ENCODE measurements around the gene NEIL1. TPM values are rescaled to one million over a fixed set of nuclear protein-coding genes. Genes with fewer than 3 reads are reported as not detected.

NEIL1 gene
- total and polyA plus RNA-seq, 2 donors (not counting 3 experiments of a cell fraction or from before 2014, with no cell fraction given): 29.5 TPM

DNA sequence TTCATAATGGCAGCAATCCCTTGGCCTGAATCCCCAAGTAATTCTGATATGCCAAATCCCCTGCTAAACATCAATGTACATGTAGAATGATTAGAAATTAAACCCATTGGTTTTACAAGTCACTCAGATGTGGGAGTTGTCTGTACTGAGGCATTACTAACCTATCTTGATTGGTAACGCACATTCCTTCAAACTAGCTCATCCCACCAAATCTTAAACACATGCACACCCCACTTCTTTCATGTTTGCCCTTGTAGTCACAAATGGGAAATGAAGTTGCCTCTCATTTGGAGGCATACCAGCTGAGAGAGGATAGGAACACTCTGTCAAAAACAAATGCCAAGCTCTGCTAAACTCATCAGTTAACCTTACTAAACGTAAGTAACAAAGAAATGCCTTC is 50.7 kb downstream of the NEIL1 start:
- Histone ChIP-seq H3K9ac (replicated peaks; ENCODE audit: extremely low read depth, insufficient read depth, low read length) (no peak overlapping the region), H3K36me3 (ENCODE audit: control insufficient read depth in 2 of 2, extremely low read depth in 1 of 2, insufficient read depth in 2 of 2, low read length in 2 of 2) (peaks cover 19 to 21% of the 10 kb centered on the region in 2 experiments), H3K79me2 (ENCODE audit: control insufficient read depth, insufficient read depth, low read length) (no peaks in the 10 kb centered on the region), H3K4me2 (ENCODE audit: insufficient read depth, low read length) (no peak overlapping the region), H3K4me1 (ENCODE audit: control insufficient read depth, extremely low read depth, insufficient read depth, low read length) (no peaks in the 10 kb centered on the region), H3K27me3 (ENCODE audit: control insufficient read depth in 2 of 2, insufficient read depth in 2 of 2, low read length in 2 of 2) (no peaks in the 10 kb centered on the region), H4K20me1 (replicated peaks; ENCODE audit: control insufficient read depth, extremely low read depth, insufficient read depth, low read length) (no peaks in the 10 kb centered on the region), H3K9me3 (replicated peaks; ENCODE audit: control insufficient read depth, insufficient read depth, low read length) (no peaks in the 10 kb centered on the region), H3K4me3 (replicated peaks in 1 of 3; ENCODE audit: insufficient read depth in 1 of 3, low read depth in 1 of 3, low read length in 3 of 3) (no peak overlapping the region), H3K9me1 (replicated peaks; ENCODE audit: control insufficient read depth, extremely low read depth, insufficient read depth, low read length) (no peaks in the 10 kb centered on the region), H3K27ac (ENCODE audit: insufficient read depth, low read depth, low read length) (no peak overlapping the region), H2AFZ (ENCODE audit: low read depth, low read length) (no peak overlapping the region)
- CTCF ChIA-PET: interaction anchor here (1.4 kb wide), 1 partner anchor 9 kb away, joined by 4 read pairs; no protein-coding TSS in a partner anchor
- no peak for TF ChIP-seq FOS (IDR thresholded peaks at IDR 0.05; ENCODE audit: borderline replicate concordance, insufficient read depth, low read length)
- no peak for TF ChIP-seq POLR2A (IDR thresholded peaks at IDR 0.05; ENCODE audit: low read depth, low read length)
- TF ChIP-seq POLR2AphosphoS5 (IDR thresholded peaks at IDR 0.05; ENCODE audit: insufficient read depth, low read depth, low read length): no peak
- TF ChIP-seq, protein P1, sequence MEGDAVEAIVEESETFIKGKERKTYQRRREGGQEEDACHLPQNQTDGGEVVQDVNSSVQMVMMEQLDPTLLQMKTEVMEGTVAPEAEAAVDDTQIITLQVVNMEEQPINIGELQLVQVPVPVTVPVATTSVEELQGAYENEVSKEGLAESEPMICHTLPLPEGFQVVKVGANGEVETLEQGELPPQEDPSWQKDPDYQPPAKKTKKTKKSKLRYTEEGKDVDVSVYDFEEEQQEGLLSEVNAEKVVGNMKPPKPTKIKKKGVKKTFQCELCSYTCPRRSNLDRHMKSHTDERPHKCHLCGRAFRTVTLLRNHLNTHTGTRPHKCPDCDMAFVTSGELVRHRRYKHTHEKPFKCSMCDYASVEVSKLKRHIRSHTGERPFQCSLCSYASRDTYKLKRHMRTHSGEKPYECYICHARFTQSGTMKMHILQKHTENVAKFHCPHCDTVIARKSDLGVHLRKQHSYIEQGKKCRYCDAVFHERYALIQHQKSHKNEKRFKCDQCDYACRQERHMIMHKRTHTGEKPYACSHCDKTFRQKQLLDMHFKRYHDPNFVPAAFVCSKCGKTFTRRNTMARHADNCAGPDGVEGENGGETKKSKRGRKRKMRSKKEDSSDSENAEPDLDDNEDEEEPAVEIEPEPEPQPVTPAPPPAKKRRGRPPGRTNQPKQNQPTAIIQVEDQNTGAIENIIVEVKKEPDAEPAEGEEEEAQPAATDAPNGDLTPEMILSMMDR (IDR thresholded peaks at IDR 0.05; ENCODE audit: extremely low read depth in 1 of 2, insufficient read depth in 1 of 2, low read depth in 1 of 2, low read length in 2 of 2): no peak
- no peak for TF ChIP-seq MYC (IDR thresholded peaks at IDR 0.05; ENCODE audit: low read depth, low read length)
- TF ChIP-seq, protein P2, sequence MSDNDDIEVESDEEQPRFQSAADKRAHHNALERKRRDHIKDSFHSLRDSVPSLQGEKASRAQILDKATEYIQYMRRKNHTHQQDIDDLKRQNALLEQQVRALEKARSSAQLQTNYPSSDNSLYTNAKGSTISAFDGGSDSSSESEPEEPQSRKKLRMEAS (IDR thresholded peaks at IDR 0.05; ENCODE audit: insufficient read depth, insufficient read length): no peak
- TF ChIP-seq EZH2 (IDR thresholded peaks at IDR 0.05; ENCODE audit: borderline replicate concordance, low read depth, low read length, severe bottlenecking): no peak
- TF ChIP-seq JUN (IDR thresholded peaks at IDR 0.05; ENCODE audit: borderline replicate concordance, insufficient read depth, insufficient read length, low read depth): no peak
- no peak for TF ChIP-seq GATA2 (IDR thresholded peaks at IDR 0.05; ENCODE audit: insufficient read depth, insufficient read length, low read depth, low read length)
- POLR2A ChIA-PET: no interaction called here
- FAIRE-seq (no peak), DNase-seq (ENCODE audit: low read depth, low spot score) (no peak)
- no TSS peak for BruUV-seq (replicated peaks)
- dilution Hi-C loops (cut with MboI; ENCODE audit: extremely low pct_ligation_motif_present, low sequenced_read_pairs): no loop called here
- intact Hi-C loops (cut with micrococcal nuclease): no loop called here

Measured in endothelial cell of umbilical vein (primary cell).